ENCODE results near the gene NSMCE1.

The NSMCE1 gene

GRCh38 chr16:27215660-27216059 lies 52.9 kb downstream of the NSMCE1 start:
- H3K36me3 ChIP-seq (ENCODE audit: control insufficient read depth, insufficient read depth, low read length): peaks cover 3% of the 10 kb centered on the region
- no peak for TF ChIP-seq CTCF (IDR thresholded peaks at IDR 0.05; ENCODE audit: insufficient read depth, low read length, poor library complexity, severe bottlenecking)
- no peaks in the 10 kb centered on the region for H3K27me3 ChIP-seq (replicated peaks; ENCODE audit: control insufficient read depth, insufficient read depth, low read length)
- no peak for DNase-seq (ENCODE audit: extremely low read depth, insufficient read length)
- no peak overlapping the region for H3K4me3 ChIP-seq (replicated peaks; ENCODE audit: low read depth, low read length)

- H3K36me3 ChIP-seq (ENCODE audit: control insufficient read depth, insufficient read depth, low read length): peaks cover 6% of the 10 kb centered on the region
- no peak overlapping the region for H3K4me3 ChIP-seq (replicated peaks; ENCODE audit: low read depth, low read length)
- no peak for TF ChIP-seq CTCF (IDR thresholded peaks at IDR 0.05; ENCODE audit: insufficient read depth, low read length, poor library complexity, severe bottlenecking)
- DNase-seq (ENCODE audit: extremely low read depth, insufficient read length): no peak
- no peaks in the 10 kb centered on the region for H3K27me3 ChIP-seq (replicated peaks; ENCODE audit: control insufficient read depth, insufficient read depth, low read length)
Measured at GRCh38 chr16:27214084-27214961, 54.2 kb downstream of the NSMCE1 start.

GRCh38 chr16:27211026-27211425 lies 57.5 kb downstream of the NSMCE1 start:
- H3K36me3 ChIP-seq (ENCODE audit: control insufficient read depth, insufficient read depth, low read length): peaks cover 6% of the 10 kb centered on the region
- no peak for DNase-seq (ENCODE audit: extremely low read depth, insufficient read length)
- H3K27me3 ChIP-seq (replicated peaks; ENCODE audit: control insufficient read depth, insufficient read depth, low read length): no peaks in the 10 kb centered on the region
- no peak overlapping the region for H3K4me3 ChIP-seq (replicated peaks; ENCODE audit: low read depth, low read length)
- no peak for TF ChIP-seq CTCF (IDR thresholded peaks at IDR 0.05; ENCODE audit: insufficient read depth, low read length, poor library complexity, severe bottlenecking)

GRCh38 chr16:27210174-27210573 lies 58.4 kb downstream of the NSMCE1 start:
- H3K4me3 ChIP-seq (replicated peaks; ENCODE audit: low read depth, low read length): no peak overlapping the region
- no peak for TF ChIP-seq CTCF (IDR thresholded peaks at IDR 0.05; ENCODE audit: insufficient read depth, low read length, poor library complexity, severe bottlenecking)

GRCh38 chr16:27209591-27209990 lies 59.0 kb downstream of the NSMCE1 start:
- Histone ChIP-seq H3K27me3 (replicated peaks; ENCODE audit: control insufficient read depth, insufficient read depth, low read length) (no peaks in the 10 kb centered on the region), H3K36me3 (ENCODE audit: control insufficient read depth, insufficient read depth, low read length) (peaks cover 6% of the 10 kb centered on the region; the same call in 1 of the 2 replicates), H3K4me3 (replicated peaks; ENCODE audit: low read depth, low read length) (no peak overlapping the region)
- no peak for TF ChIP-seq CTCF (IDR thresholded peaks at IDR 0.05; ENCODE audit: insufficient read depth, low read length, poor library complexity, severe bottlenecking)
- DNase-seq (ENCODE audit: extremely low read depth, insufficient read length): no peak

More at GRCh38 chr16:27210174-27210573, 58.4 kb downstream of the NSMCE1 start:
- DNase-seq (ENCODE audit: extremely low read depth, insufficient read length): no peak
- H3K27me3 ChIP-seq (replicated peaks; ENCODE audit: control insufficient read depth, insufficient read depth, low read length): no peaks in the 10 kb centered on the region
- H3K36me3 ChIP-seq (ENCODE audit: control insufficient read depth, insufficient read depth, low read length): peaks cover 6% of the 10 kb centered on the region; the same call in 1 of the 2 replicates
